22Rv1 (cell line): ENCODE results near the gene CNEP1R1.

Source experiments
- H3K27ac ChIP-seq: fragments of 450-650 bp; 2 replicates; pipeline ENCODE4 v1.5.1; 2017
- ZFX ChIP-seq: fragments of 450-650 bp; IDR thresholded peaks from 2 replicates; pipeline ENCODE4 v1.6.1; 2017; ENCODE audit warnings: antibody characterized with exemption, borderline replicate concordance
- TF ChIP-seq, protein P1 (sequence below): fragments of 450-650 bp; IDR thresholded peaks from 2 replicates; pipeline ENCODE4 v1.5.1; 2017; ENCODE audit warnings: mild to moderate bottlenecking

CNEP1R1 gene

DNA sequence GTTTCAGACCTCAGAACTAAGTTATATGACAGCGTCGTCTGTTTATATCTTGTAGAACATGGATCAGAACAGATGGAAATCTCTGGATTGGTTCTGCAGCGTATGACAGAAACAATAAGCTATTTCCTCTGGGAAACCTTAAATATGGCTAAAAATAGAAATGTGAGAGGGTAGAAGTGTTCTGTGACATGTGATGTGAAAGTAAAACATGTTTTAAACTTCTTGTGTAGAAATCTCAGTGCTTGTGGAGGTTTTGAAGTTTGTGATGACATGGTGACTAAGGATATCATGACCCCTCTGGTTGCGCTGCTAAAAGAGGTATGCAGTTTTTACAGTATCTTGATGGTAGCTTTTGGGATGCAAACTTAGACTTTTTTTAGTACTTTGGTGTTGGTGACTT lies 43.5 kb downstream of the CNEP1R1 start:
- no peak overlapping the region for H3K27ac ChIP-seq
- no peak for TF ChIP-seq ZFX
- TF ChIP-seq, protein P1, sequence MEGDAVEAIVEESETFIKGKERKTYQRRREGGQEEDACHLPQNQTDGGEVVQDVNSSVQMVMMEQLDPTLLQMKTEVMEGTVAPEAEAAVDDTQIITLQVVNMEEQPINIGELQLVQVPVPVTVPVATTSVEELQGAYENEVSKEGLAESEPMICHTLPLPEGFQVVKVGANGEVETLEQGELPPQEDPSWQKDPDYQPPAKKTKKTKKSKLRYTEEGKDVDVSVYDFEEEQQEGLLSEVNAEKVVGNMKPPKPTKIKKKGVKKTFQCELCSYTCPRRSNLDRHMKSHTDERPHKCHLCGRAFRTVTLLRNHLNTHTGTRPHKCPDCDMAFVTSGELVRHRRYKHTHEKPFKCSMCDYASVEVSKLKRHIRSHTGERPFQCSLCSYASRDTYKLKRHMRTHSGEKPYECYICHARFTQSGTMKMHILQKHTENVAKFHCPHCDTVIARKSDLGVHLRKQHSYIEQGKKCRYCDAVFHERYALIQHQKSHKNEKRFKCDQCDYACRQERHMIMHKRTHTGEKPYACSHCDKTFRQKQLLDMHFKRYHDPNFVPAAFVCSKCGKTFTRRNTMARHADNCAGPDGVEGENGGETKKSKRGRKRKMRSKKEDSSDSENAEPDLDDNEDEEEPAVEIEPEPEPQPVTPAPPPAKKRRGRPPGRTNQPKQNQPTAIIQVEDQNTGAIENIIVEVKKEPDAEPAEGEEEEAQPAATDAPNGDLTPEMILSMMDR = no peak

- TF ChIP-seq, protein P1 = no peak
- no peak for TF ChIP-seq ZFX
- no peak overlapping the region for H3K27ac ChIP-seq
These were observed 44.0 kb downstream of the CNEP1R1 start for GRCh38 chr16:50069060-50069459.

GRCh38 chr16:50071075-50071671 lies 46.1 kb downstream of the CNEP1R1 start:
- no peak overlapping the region for H3K27ac ChIP-seq
- no peak for TF ChIP-seq ZFX
- TF ChIP-seq, protein P1 = no peak

DNA sequence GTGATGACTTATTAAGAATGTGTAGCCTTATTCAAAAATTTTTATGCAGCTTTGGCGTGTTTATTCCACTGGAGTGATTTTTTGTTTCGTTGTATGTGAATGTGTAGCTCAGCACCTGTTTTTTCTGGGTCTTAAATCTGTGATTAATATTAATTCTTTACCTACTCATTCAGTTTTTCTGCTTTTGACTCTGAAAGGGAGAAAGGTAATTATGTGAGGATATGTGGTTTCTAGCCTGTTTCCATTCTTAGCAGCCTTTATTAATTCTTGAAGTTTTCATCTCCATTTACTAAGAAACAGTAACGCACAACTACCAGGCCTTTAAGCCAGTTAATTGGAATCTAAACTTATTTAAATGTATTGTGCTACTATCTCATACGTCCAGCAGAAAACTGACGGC lies 47.7 kb downstream of the CNEP1R1 start:
- TF ChIP-seq, protein P1 = no peak
- no peak for TF ChIP-seq ZFX
- no peak overlapping the region for H3K27ac ChIP-seq

DNA sequence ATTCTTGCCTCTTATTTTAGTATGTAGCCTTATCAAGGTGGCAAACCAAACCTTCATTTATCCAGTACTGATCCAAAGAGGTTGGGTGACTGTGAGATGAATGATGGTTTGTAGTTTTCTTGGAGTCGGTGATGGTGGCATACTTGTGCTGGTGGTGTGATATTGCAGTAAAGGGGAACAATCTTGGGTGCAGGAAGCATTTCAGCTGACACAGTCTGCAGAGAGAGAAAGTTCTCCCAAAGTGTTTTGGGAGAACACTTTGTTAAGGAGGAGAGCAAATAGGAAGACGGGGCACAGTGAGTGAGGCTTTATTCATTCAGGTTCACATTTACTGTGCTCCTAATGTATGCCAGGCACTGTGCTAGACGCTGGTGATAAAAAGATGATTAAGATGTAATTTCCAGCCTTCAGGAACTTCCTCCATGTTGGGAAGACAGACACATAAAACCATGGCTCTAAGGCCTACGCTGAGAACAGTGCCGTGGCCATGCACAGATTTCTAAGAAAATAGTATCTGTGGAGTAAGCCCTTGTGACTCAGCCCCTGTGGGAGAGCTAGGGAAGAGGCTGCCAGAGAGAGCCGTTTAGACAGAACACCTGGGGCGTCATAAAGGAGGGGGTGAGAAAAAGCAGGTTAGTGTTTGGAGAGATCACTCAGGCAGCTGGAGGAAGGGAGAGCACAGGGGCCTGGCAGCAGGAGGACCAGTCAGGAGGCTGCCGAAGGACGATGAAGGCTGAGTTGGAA lies 54.5 kb downstream of the CNEP1R1 start:
- no peak for TF ChIP-seq ZFX
- TF ChIP-seq, protein P1 = no peak
- no peak overlapping the region for H3K27ac ChIP-seq

DNA sequence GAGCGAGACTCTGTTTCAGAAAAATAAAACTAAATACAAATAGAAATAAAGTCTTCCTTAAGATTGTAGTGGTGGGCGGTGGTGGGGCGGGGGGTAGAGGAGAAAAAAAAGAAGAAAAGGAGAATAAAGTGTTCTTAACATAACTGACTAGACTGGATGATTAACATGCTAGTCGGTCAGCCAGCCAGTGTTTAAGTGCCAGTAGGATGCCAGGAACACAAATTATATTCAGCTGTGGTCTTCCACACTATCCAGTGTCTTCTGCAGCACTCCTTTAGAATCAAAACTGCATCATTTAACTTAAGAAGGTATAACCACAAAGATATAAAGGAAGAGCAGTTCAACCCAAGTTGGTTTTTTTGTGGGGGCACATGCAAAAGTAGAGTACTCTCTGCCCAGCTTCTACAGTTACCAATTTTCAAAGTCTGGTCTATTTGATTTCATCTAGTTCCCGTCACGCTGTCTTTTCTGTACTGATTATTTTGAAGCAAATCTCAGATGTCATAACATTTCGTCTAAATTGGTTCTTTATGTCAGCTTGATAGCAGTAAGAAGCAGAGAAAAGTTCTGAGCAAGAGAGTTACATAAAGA lies 56.5 kb downstream of the CNEP1R1 start:
- H3K27ac ChIP-seq = no peak overlapping the region

DNA sequence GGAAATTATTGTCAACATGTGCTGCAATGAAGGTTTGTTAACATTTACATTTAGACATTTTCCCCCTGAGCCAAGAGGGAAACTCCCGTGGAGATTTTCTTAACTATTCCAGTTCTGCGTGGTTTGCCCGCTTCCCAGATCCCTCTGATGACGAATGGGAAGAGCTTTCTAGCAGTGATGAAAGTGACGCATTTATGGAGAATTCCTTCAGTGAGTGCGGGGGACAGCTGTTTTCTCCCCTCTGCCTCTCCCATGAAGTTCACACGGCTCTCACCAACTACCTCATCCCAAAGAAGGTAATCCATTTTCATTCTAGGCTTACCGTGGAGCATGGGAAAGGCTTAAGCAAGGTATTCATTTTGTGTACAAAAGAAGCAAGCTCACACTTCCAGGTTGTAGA lies 59.0 kb downstream of the CNEP1R1 start:
- H3K27ac ChIP-seq = no peak overlapping the region
- TF ChIP-seq ZFX = no peak
- TF ChIP-seq, protein P1 = no peak

More for the DNA sequence above, 56.5 kb downstream of the CNEP1R1 start:
- no peak for TF ChIP-seq ZFX
- TF ChIP-seq, protein P1 = no peak
